ENCODE results near the gene RNU1-4. TPM values are rescaled to one million over a fixed set of nuclear protein-coding genes. Genes with fewer than 3 reads are reported as not detected.
A peak's percentile ranks its signal among the peaks of the same experiment; 100 is the strongest.
"Not testable (repeated sequence)": the region's sequence is repeated elsewhere in the genome, so short reads cannot be mapped to it uniquely, and the experiment has no call there.

RNU1-4 gene
- total and polyA plus RNA-seq, 10 donors, result under 0.01 to 8,075 (median 6,234) TPM; not detected in 3

GRCh38 chr1:16764820-16765655, 24.7 kb downstream of the RNU1-4 start:
- not testable (repeated sequence) for DNase-seq

DNA sequence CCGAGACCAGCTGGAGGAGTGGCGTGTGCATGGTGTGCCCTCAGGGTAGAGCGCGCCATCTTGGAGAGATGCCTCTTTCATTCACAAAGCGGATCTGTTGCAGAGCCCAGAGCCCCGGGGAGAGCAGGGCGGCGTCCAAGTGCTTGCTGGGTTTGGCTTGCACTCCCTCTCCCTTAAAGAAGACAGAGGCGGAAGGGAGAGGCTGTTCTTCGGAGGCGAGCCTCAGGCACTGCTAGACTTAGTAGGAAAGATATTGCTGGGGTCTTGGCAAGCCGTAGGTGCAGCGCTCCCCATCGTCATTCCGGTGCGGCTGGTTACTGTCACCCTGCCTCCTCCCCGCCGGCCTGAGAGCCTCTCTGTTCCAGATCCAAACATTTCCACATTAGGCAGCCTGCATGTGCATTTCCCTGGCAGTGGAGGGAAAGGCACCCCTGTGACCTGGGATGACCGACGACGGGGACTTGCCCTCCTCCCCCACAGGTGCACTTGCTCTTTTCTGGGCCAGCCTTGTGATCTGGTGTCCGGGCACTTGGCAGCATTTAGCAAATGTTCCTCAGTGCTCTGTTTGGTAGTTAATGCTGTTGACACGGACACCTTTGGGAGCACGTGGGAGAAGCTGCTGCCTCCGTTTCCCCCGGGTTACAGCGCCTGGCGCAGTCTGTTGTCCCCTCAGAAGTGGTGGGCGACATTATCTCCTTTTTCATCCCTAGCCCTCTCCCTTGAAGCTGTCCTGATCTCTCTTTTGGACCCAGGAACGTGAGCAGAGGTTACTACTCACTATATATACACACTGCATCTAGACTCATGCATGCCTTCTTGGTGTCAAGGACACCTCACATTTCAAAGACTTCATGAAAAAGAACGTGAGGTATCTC, 25.7 kb downstream of the RNU1-4 start:
- H3K9me3 ChIP-seq; H3K36me3 ChIP-seq; H3K27ac ChIP-seq; H3K4me1 ChIP-seq; H3K4me3 ChIP-seq; intact Hi-C loops (cut with DNase I; ENCODE audit: low total_unique reads): not testable (repeated sequence)
- WGBS, 5 donors, result 83 to 88% (median 84%) methylated on average over 24 to 27 of the region's 31 CpGs
- DNase-seq, result peak; percentile 64
- peaks cover 3 to 33% (median 8%) of the 10 kb centered on the region in 7 donors for H3K27me3 ChIP-seq (replicated peaks in 1 of 7)

More at GRCh38 chr1:16764820-16765655, 24.7 kb downstream of the RNU1-4 start:
- H3K9me3 ChIP-seq; H3K4me1 ChIP-seq; H3K36me3 ChIP-seq; H3K4me3 ChIP-seq; H3K27ac ChIP-seq; intact Hi-C loops (cut with DNase I; ENCODE audit: low total_unique reads): not testable (repeated sequence)
- 79 to 91% (median 84%) methylated on average over 14 to 15 of the region's 15 CpGs for WGBS, 5 donors
- peaks cover 0 to 33% (median 9%) of the 10 kb centered on the region in 7 donors for H3K27me3 ChIP-seq (replicated peaks in 1 of 7)

- H3K27ac ChIP-seq; H3K36me3 ChIP-seq; H3K9me3 ChIP-seq; intact Hi-C loops (cut with DNase I; ENCODE audit: low total_unique reads); H3K4me3 ChIP-seq; H3K4me1 ChIP-seq: not testable (repeated sequence)
- H3K27me3 ChIP-seq (replicated peaks in 1 of 7), result peaks cover 3 to 37% (median 8%) of the 10 kb centered on the region in 7 donors
- WGBS, 5 donors, result 44 to 74% (median 60%) methylated on average over 8 to 9 of the region's 9 CpGs
- peak; percentile 54 for DNase-seq
Observed at GRCh38 chr1:16766689-16767256, 26.5 kb downstream of the RNU1-4 start.

DNA sequence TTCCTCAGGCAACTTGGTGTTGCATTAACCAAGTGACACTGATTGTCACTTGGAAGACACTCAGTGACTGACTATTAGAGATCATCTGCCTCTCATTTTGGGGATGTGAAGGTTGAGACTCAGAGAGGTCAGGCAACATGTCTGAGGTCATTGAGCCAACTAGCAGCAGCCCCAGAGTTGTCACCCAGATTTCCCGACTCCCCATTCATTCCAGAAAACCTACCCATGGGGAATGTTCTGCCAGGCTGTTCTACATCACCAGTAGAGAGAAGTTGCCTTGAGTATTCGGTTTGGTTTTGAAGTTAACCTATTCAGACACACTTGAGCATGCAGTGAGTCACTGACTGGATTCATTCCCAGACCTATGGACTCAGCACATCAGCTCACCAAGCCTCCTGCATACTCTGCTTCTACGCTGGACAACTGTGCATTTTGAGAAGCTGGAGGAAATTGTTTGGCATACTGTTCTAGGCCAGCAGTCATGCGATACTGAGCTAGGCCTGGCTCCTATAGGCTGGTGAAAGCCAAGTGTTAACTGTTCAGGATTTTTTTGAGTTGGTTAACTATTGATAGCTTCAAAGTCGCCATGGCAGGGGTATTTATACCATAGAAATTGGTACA, 29.9 kb downstream of the RNU1-4 start:
- DNase-seq, result peak; percentile 1
- H3K27me3 ChIP-seq (replicated peaks in 1 of 7), result peaks cover 0 to 41% (median 10%) of the 10 kb centered on the region in 7 donors
- H3K4me3 ChIP-seq; H3K9me3 ChIP-seq; intact Hi-C loops (cut with DNase I; ENCODE audit: low total_unique reads); H3K36me3 ChIP-seq; H3K27ac ChIP-seq; H3K4me1 ChIP-seq: not testable (repeated sequence)
- 79 to 90% (median 80%) methylated on average over 5 of the region's 5 CpGs for WGBS, 5 donors

GRCh38 chr1:16770896-16771446, 30.7 kb downstream of the RNU1-4 start:
- H3K36me3 ChIP-seq; intact Hi-C loops (cut with DNase I; ENCODE audit: low total_unique reads); H3K9me3 ChIP-seq; H3K4me1 ChIP-seq; H3K4me3 ChIP-seq; H3K27ac ChIP-seq: not testable (repeated sequence)
- H3K27me3 ChIP-seq (replicated peaks in 1 of 7), result peaks cover 0 to 39% (median 10%) of the 10 kb centered on the region in 7 donors
- WGBS, 5 donors, result 59 to 80% (median 66%) methylated on average over 5 to 6 of the region's 6 CpGs
- peak; percentile 31 for DNase-seq

DNA sequence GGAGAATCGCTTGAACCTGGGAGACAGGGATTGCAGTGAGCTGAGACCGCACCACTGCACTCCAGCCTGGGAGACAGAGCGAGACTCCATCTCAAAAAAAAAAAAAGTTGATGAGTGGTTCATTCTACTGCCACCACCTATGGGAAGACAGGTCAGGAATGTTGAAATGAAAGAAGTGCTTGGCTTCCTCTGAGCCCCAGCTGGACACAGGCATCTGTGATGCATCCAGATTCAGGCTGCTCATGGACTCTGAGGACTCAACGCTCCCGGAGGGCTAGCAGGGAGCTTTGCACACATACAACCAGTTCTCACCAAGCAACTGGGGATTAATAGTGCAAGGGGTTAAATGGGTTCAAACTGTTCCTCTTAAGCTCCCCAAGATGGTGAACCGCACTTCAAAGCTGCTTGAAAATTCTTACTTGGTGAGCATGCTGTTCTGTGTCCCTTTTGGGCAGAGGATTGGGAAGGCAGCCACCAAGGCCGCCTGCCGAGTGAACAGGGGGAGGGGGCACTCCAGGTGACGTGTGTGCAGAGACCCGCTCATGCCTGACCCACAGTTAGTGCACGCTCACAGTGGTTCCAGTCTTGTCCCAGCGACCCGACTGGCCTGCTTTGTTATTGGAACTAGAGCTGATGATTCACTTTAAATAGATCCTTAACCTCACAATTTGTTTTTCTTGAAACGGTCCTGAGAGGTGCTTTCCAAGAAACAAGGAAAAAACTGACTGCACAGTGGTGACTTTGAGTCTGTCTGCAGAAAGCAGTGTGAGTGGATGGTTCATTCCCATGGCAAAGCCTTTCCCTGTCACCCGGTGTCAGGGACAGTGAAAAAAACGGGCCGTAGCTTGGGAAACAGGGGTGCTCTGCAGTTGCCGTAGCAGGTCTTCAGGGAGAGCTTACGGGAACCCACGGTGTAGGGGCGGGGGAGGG, 32.2 kb downstream of the RNU1-4 start:
- H3K4me3 ChIP-seq; intact Hi-C loops (cut with DNase I; ENCODE audit: low total_unique reads); H3K9me3 ChIP-seq; H3K27ac ChIP-seq; H3K36me3 ChIP-seq; H3K4me1 ChIP-seq: not testable (repeated sequence)
- peak; percentile 71 for DNase-seq
- H3K27me3 ChIP-seq (replicated peaks in 1 of 7), result peaks cover 0 to 31% (median 10%) of the 10 kb centered on the region in 7 donors
- WGBS, 5 donors, result 65 to 80% (median 70%) methylated on average over 12 to 14 of the region's 21 CpGs

GRCh38 chr1:16773205-16773596, 32.9 kb downstream of the RNU1-4 start:
- intact Hi-C loops (cut with DNase I; ENCODE audit: low total_unique reads); H3K4me3 ChIP-seq; H3K27ac ChIP-seq; H3K9me3 ChIP-seq; H3K4me1 ChIP-seq; H3K36me3 ChIP-seq: not testable (repeated sequence)
- WGBS, 5 donors, result 47 to 62% (median 54%) methylated on average over 7 to 8 of the region's 9 CpGs
- H3K27me3 ChIP-seq (replicated peaks in 1 of 7), result peaks cover 0 to 37% (median 10%) of the 10 kb centered on the region in 7 donors
- DNase-seq, result peak; percentile 47

GRCh38 chr1:16773723-16774122, 33.4 kb downstream of the RNU1-4 start:
- DNase-seq; H3K9me3 ChIP-seq; H3K36me3 ChIP-seq; H3K27ac ChIP-seq; H3K4me3 ChIP-seq; intact Hi-C loops (cut with DNase I; ENCODE audit: low total_unique reads); H3K4me1 ChIP-seq: not testable (repeated sequence)
- WGBS, 5 donors, result 54 to 69% (median 57%) methylated on average over 3 to 5 of the region's 6 CpGs
- H3K27me3 ChIP-seq (replicated peaks in 1 of 7), result peaks cover 0 to 37% (median 10%) of the 10 kb centered on the region in 7 donors

GRCh38 chr1:16774773-16775172, 34.5 kb downstream of the RNU1-4 start:
- H3K36me3 ChIP-seq; H3K27ac ChIP-seq; intact Hi-C loops (cut with DNase I; ENCODE audit: low total_unique reads); H3K4me1 ChIP-seq; H3K9me3 ChIP-seq; H3K4me3 ChIP-seq: not testable (repeated sequence)
- peak; percentile 47 for DNase-seq
- peaks cover 0 to 42% (median 10%) of the 10 kb centered on the region in 7 donors for H3K27me3 ChIP-seq (replicated peaks in 1 of 7)
- 76 to 82% (median 78%) methylated on average over 8 of the region's 14 CpGs for WGBS, 5 donors

Data from spleen (tissue), 11 donors.